BLaER1 (cell line): ENCODE measurements around the gene ACP5.
"Not testable (repeated sequence)": the region's sequence is repeated elsewhere in the genome, so short reads cannot be mapped to it uniquely, and the experiment has no call there.

Experiments used
- H3K27ac ChIP-seq: shearing (Covaris generic); formaldehyde crosslinking; 2 replicates; pipeline ENCODE4 v1.8.1; 2022
- H3K27me3 ChIP-seq: shearing (Covaris generic); formaldehyde crosslinking; 2 replicates; pipeline ENCODE4 v1.8.1; 2022
- H3K36me3 ChIP-seq: shearing (Covaris generic); formaldehyde crosslinking; 2 replicates; pipeline ENCODE4 v1.8.1; 2022
- H3K4me1 ChIP-seq: shearing (Covaris generic); formaldehyde crosslinking; 2 replicates; pipeline ENCODE4 v1.8.1; 2022
- H3K4me2 ChIP-seq: shearing (Covaris generic); formaldehyde crosslinking; 2 replicates; pipeline ENCODE4 v1.8.1; 2022
- H3K4me3 ChIP-seq: shearing (Covaris generic); formaldehyde crosslinking; 2 replicates; pipeline ENCODE4 v1.8.1; 2022
- H3K9ac ChIP-seq: shearing (Covaris generic); formaldehyde crosslinking; 2 replicates; pipeline ENCODE4 v1.8.1; 2022
- H3K9me3 ChIP-seq: shearing (Covaris generic); formaldehyde crosslinking; 2 replicates; pipeline ENCODE4 v1.8.1; 2022
- H4K20me1 ChIP-seq: shearing (Covaris generic); formaldehyde crosslinking; 2 replicates; pipeline ENCODE4 v1.8.1; 2022
- Cebpa-rat ChIP-seq: shearing (Covaris generic); IDR thresholded peaks from 2 replicates; pipeline ENCODE4 v1.8.1; 2022

The ACP5 gene

DNA sequence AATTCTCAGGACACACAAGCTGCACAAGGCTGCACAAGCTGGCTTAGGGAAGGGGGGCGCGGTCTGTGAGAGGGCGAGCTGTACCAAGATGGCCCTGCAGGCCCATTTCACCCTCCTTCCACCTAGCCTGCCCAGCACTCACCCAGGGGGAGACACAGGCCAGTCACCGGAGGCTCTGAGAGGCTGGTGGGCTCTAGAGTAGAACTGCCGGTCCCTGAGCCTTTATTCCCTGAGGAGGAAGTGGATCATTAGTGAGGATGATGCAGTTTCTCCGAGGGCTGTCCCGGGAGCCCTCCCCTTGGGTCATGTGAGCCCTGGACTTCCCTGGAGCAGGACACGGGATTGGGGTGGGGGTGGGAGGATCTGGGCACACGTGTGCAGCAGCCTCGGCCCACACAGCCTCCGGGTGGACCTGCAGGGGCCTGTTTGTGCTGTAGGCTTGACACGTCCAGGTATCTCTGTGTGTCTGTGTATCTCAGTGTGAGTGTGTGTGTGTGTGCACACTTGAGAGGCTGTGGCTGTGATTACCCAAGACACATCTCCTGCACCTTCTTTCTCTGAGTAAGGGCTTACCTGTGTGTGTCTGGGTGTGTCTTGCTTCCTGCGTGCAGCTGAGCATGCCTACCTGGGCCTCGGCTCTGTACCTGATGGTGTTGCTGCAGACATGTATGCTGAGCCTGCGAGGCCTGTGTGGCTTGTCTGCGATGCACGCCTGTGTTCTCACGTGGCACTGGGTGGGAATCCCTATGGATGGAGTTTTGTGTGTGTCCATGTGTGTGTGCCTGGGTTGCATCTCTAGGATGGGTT, at the start of gene ACP5:
Gene ACP5 (minus strand): TSS at position 195 of the 807 bp plus-strand sequence. CDS start 328 bp downstream, outside the sequence.
- no peak within 1 kb of the TSS for H3K27ac ChIP-seq
- no peak within 1 kb of the TSS for H3K9ac ChIP-seq
- peaks cover 29% of the 10 kb centered on the region for H3K27me3 ChIP-seq
- peak within 1 kb of the TSS; percentile 77 for H3K4me2 ChIP-seq
- no peaks in the 10 kb centered on the region for H4K20me1 ChIP-seq
- H3K4me1 ChIP-seq = peaks cover 61% of the 10 kb centered on the region
- no peaks in the 10 kb centered on the region for H3K36me3 ChIP-seq
- no peak for TF ChIP-seq Cebpa-rat
- H3K9me3 ChIP-seq = peaks cover 5% of the 10 kb centered on the region; the same call in 1 of the 2 replicates
- peak within 1 kb of the TSS; percentile 49 for H3K4me3 ChIP-seq

DNA sequence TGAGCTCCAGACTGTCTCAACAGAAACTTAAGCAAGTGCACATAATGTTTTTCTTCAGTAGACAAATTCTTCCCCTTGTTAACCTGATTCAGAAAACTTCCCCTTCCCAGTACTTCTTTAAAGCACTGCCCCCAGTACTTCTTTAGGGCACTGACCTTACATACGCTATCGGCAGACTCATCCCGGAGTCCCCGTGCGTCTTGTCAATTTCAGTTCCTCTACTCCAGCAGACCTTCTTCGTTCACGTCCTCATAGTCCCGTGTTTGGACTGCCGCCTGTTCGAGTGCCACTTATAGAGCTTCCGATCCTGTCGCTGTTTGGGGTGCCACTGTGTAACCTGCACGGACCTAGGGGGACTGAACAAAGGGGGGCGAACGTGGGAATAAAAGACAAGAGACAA, 48.8 kb upstream of the ACP5 start:
- Histone ChIP-seq H3K9me3 (peaks cover 15% of the 10 kb centered on the region; the same call in 1 of the 2 replicates), H4K20me1 (peaks cover 44% of the 10 kb centered on the region), H3K4me1 (peaks cover 13% of the 10 kb centered on the region), H3K36me3 (peaks cover 8% of the 10 kb centered on the region), H3K4me2 (no peak overlapping the region), H3K9ac (no peak overlapping the region), H3K27me3 (peaks cover 32% of the 10 kb centered on the region), H3K27ac (no peak overlapping the region), H3K4me3 (no peak overlapping the region)
- no peak for TF ChIP-seq Cebpa-rat

DNA sequence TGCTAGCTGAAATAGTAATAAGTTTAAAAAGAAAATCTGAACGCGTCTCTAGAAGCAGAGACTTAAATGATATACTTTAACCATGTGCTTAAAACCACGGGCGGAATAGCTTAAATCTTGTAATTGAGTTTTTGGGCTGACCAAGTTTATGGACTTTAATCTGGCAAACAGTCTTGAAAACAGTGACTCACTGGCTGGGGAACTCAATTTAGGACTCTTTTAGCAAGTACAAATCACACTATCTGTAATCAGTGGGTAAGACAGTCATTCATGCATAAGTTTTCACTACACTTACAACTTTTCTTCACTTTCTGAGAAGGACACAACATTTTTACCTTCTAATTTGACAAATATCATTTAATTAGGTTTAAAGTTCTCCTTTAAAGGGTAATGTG, 46.6 kb upstream of the ACP5 start:
- H3K9me3 ChIP-seq = peaks cover 24% of the 10 kb centered on the region
- H3K4me1 ChIP-seq = peaks cover 13% of the 10 kb centered on the region
- H4K20me1 ChIP-seq = peaks cover 66% of the 10 kb centered on the region
- H3K4me3 ChIP-seq = no peak overlapping the region
- no peak for TF ChIP-seq Cebpa-rat
- no peak overlapping the region for H3K27ac ChIP-seq
- peak overlapping the region; percentile 59 for H3K4me2 ChIP-seq
- H3K9ac ChIP-seq = no peak overlapping the region
- H3K36me3 ChIP-seq = peaks cover 30% of the 10 kb centered on the region
- H3K27me3 ChIP-seq = peaks cover 35% of the 10 kb centered on the region

DNA sequence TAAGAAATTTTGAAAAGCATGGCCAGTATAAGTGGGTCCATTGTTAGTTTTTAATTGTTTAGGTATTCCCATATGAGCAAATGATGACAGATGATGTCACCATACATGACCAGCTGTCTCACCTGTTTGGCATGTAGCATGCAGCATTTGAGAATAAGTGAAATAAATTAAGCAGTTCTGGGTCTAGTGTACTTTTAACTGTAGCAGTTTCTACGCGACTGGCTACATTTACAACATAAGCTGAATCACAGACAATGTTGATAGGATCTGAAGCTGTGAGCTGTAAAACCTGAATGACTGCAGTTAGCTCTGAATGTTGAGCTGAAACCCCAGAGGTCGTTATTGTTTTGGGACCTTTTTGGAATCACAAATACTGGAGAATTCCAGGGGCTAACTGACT, 45.0 kb upstream of the ACP5 start:
- not testable (repeated sequence) for H3K27ac ChIP-seq, H3K4me3 ChIP-seq, H3K4me2 ChIP-seq, H3K9ac ChIP-seq
- Histone ChIP-seq H3K9me3 (peaks cover 41% of the 10 kb centered on the region), H3K27me3 (peaks cover 35% of the 10 kb centered on the region), H3K36me3 (peaks cover 47% of the 10 kb centered on the region), H3K4me1 (peaks cover 13% of the 10 kb centered on the region), H4K20me1 (peaks cover 67% of the 10 kb centered on the region)

DNA sequence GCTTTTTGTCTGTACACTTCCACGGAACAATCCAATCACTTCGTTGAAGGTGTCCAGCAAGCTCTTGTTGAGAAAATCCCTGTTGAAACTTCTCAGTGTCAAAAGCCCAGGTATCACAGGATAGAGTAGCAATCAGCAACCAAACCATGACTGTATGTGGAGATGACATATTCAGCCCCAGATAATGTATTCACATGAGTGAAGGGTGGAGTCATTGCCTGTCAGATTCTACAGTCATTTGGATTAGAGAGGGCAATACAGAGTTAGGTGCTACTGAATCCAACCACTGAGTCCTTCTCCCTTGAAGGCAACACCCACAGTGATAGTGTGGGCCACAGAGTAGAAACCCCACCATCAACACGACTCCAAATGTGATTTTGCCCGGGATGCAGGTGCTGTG, 43.1 kb upstream of the ACP5 start:
- H3K9ac ChIP-seq = no peak overlapping the region
- no peak for TF ChIP-seq Cebpa-rat
- peaks cover 66% of the 10 kb centered on the region for H4K20me1 ChIP-seq
- peaks cover 59% of the 10 kb centered on the region for H3K9me3 ChIP-seq
- peaks cover 31% of the 10 kb centered on the region for H3K27me3 ChIP-seq
- peaks cover 13% of the 10 kb centered on the region for H3K4me1 ChIP-seq
- H3K4me2 ChIP-seq = no peak overlapping the region
- H3K27ac ChIP-seq = no peak overlapping the region
- H3K36me3 ChIP-seq = peaks cover 65% of the 10 kb centered on the region
- H3K4me3 ChIP-seq = no peak overlapping the region

DNA sequence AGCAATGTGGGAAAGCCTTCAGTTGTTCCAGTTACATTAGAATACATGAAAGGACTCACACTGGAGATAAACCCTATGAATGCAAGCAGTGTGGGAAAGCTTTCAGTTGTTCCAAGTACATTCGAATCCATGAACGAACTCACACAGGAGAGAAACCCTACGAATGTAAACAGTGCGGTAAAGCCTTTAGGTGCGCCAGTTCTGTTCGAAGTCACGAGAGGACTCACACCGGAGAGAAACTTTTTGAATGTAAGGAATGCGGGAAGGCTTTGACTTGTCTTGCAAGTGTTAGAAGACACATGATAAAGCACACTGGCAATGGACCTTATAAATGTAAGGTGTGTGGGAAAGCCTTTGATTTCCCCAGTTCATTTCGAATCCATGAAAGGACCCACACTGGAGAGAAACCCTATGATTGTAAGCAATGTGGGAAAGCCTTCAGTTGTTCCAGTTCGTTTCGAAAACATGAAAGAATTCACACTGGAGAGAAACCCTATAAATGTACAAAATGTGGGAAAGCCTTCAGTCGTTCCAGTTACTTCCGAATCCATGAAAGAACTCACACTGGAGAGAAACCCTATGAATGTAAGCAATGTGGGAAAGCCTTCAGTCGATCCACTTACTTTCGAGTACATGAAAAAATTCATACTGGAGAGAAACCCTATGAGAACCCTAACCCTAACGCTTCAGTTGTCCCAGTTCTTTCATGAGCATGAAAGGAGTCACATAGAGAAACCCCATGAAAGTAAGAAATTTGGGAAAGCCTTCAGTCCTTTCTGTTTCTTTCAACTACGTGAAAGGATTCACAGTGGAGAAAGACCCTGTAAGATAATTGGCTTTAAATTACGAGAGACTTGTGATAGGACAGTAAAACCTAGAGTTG, 40.0 kb upstream of the ACP5 start:
- TF ChIP-seq Cebpa-rat = no peak
- Histone ChIP-seq H3K4me2 (no peak overlapping the region), H3K27ac (no peak overlapping the region), H3K9ac (no peak overlapping the region), H3K27me3 (0 out of 2 replicates have a peak, but pooled peaks cover 3% of the 10 kb centered on the region), H3K36me3 (peaks cover 94% of the 10 kb centered on the region), H3K9me3 (peaks cover 89% of the 10 kb centered on the region), H3K4me3 (peak overlapping the region; percentile 22), H4K20me1 (peaks cover 41% of the 10 kb centered on the region), H3K4me1 (no peaks in the 10 kb centered on the region)

DNA sequence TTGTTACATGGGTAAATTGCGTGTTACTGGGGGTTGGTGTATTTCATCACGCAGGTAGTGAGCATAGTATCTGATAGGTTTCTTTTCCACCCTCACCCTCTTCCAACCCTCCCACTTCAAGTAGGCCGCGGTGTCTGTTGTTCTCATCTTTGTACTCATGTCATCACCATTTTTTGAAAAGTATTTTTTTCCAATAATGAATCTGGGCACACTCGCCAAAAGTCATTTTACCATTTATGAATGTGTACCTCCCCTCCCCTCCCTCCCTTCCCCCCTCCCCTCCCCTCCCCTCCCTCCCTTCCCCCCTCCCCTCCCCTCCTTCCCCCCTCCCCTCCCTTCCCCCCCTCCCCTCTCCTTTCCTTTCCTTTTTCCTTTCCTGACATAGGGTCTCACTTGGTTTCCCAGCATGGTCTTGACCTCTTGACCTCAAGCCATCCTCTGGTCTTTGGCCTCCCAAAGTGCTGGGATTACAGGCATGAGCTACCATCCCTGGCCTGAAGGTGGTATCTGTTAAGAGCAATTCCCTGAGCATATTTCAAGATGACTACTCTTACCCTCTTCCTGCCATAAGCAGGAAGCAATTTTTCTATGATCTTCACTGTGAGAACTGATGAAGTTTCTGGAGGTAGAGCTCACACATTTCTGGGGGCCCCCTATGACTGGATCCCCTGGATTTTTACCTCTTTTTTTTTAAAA, 35.5 kb upstream of the ACP5 start:
- Histone ChIP-seq H3K4me2 (no peak overlapping the region), H3K36me3 (peaks cover 91% of the 10 kb centered on the region), H4K20me1 (peaks cover 26% of the 10 kb centered on the region; the same call in 1 of the 2 replicates), H3K9me3 (peaks cover 94% of the 10 kb centered on the region), H3K4me3 (no peak overlapping the region), H3K9ac (no peak overlapping the region), H3K27ac (no peak overlapping the region), H3K4me1 (no peaks in the 10 kb centered on the region), H3K27me3 (no peaks in the 10 kb centered on the region)
- TF ChIP-seq Cebpa-rat = no peak

DNA sequence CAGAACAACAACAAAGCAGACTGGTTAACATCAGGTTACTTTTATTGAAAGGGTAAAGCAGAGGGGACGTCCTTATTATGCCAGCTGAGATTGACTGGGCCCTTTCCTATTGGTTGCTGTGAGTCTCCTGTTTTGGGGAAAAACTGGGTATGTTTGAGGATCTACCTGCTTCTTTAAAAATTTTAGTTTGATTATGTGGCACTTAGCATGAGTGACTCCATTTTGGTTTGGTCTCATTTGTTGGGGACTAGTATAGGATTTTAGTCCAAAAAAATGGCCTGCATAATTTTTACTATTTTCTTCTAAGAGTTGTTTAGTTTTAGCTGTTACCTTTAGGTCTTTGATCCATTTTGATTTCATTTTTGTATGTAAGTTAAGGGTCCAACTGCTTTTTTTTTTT, 34.3 kb upstream of the ACP5 start:
- Histone ChIP-seq H3K36me3 (peaks cover 91% of the 10 kb centered on the region), H4K20me1 (peaks cover 32% of the 10 kb centered on the region; the same call in 1 of the 2 replicates), H3K4me1 (no peaks in the 10 kb centered on the region), H3K9ac (no peak overlapping the region), H3K27me3 (no peaks in the 10 kb centered on the region), H3K4me2 (no peak overlapping the region), H3K4me3 (no peak overlapping the region), H3K27ac (no peak overlapping the region), H3K9me3 (peaks cover 94% of the 10 kb centered on the region)
- TF ChIP-seq Cebpa-rat = no peak

DNA sequence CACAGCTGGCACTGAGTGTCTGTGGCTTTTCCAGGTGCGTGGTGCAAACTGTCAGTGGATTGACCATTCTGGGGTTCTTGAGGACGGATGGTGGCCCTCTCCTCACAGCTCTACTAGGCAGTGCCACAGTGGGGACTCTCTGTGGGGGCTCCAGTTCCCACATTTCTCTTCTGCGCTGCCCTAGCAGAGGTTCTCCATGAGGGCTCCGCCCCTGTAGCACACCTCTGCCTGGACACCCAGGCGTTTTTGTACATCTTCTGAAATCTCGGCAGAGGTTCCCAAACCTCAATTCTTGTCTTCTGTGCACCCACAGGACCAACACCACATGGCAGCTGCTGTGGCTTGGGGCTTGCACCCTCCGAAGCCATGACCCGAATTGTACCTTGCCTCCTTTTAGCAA, 29.0 kb upstream of the ACP5 start:
- H3K27me3 ChIP-seq = no peaks in the 10 kb centered on the region
- H3K4me2 ChIP-seq = no peak overlapping the region
- no peaks in the 10 kb centered on the region for H3K4me1 ChIP-seq
- peaks cover 98% of the 10 kb centered on the region for H3K36me3 ChIP-seq
- no peak overlapping the region for H3K9ac ChIP-seq
- H3K9me3 ChIP-seq = peaks cover 98% of the 10 kb centered on the region
- peaks cover 53% of the 10 kb centered on the region for H4K20me1 ChIP-seq
- H3K4me3 ChIP-seq = peak overlapping the region; percentile 36; the same call in 1 of the 2 replicates
- no peak overlapping the region for H3K27ac ChIP-seq
- no peak for TF ChIP-seq Cebpa-rat

DNA sequence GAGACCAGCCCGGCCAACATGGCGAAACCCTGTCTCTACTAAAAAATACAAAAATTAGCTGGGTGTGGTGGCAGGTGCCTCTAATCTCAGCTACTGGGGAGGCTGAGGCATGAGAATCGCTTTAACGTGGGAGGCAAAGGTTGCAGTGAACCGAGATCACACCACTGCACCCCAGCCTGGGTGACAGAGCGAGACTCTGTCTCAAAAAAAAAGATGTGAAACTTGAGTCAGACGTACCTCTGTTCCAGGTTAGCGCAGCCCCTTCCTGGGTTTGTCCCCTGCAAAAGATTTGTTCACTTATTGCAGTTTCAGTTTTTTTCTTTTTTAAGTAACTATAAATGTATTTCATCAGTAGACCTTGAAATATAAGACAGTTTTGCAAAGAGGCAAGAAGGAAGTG, 22.3 kb upstream of the ACP5 start:
- Histone ChIP-seq H4K20me1 (peaks cover 62% of the 10 kb centered on the region), H3K4me1 (peaks cover 30% of the 10 kb centered on the region), H3K9me3 (peaks cover 57% of the 10 kb centered on the region), H3K36me3 (peaks cover 61% of the 10 kb centered on the region), H3K4me2 (peak overlapping the region; percentile 77)
- H3K9ac ChIP-seq, H3K27ac ChIP-seq, H3K27me3 ChIP-seq, H3K4me3 ChIP-seq: not testable (repeated sequence)
